Fibroblast of mammary gland (primary cell): Measurements from ENCODE around the gene NOXA1.

ENCODE experiments used
- DNase-seq: peaks from one replicate; pipeline ENCODE4 v3.0.0-alpha.2; 2010; ENCODE audit warnings: low read depth
- H3K4me3 ChIP-seq: 2 replicates; pipeline ENCODE4 v1.5.1; 2011; ENCODE audit warnings: low read depth, mild to moderate bottlenecking, low read length, moderate library complexity; ENCODE audit not compliant: control insufficient read depth
- TF ChIP-seq, protein P1 (sequence below): conservative IDR thresholded peaks from 2 replicates; pipeline ENCODE4 v1.5.1; 2011; ENCODE audit warnings: low read depth, low read length, inconsistent platforms; ENCODE audit not compliant: control insufficient read depth, insufficient read depth

Gene NOXA1

DNA sequence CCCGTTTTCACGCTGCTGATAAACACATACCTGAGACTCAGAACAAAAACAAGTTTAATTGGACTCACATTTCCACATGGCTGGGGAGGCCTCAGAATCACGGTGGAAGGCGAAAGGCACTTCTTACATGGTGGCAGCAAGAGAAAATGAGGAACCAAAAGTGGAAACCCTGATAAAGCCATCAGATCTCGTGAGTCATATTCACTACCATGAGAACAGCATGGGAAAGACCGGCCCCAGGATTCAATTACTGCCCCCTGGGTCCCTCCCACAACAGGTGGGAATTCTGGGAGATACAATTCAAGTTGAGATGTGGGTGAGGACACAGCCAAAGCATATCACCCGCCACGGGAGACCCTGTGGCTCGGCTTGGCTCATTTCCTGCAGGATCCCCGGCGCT, 20.4 kb upstream of the NOXA1 start:
- DNase-seq, result no peak
- TF ChIP-seq, protein P1, sequence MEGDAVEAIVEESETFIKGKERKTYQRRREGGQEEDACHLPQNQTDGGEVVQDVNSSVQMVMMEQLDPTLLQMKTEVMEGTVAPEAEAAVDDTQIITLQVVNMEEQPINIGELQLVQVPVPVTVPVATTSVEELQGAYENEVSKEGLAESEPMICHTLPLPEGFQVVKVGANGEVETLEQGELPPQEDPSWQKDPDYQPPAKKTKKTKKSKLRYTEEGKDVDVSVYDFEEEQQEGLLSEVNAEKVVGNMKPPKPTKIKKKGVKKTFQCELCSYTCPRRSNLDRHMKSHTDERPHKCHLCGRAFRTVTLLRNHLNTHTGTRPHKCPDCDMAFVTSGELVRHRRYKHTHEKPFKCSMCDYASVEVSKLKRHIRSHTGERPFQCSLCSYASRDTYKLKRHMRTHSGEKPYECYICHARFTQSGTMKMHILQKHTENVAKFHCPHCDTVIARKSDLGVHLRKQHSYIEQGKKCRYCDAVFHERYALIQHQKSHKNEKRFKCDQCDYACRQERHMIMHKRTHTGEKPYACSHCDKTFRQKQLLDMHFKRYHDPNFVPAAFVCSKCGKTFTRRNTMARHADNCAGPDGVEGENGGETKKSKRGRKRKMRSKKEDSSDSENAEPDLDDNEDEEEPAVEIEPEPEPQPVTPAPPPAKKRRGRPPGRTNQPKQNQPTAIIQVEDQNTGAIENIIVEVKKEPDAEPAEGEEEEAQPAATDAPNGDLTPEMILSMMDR, result no peak
- H3K4me3 ChIP-seq, result no peak overlapping the region

- H3K4me3 ChIP-seq, result no peak overlapping the region
- no peak for DNase-seq
- TF ChIP-seq, protein P1, result no peak
Measured at GRCh38 chr9:137403269-137403668, 19.9 kb upstream of the NOXA1 start.

DNA sequence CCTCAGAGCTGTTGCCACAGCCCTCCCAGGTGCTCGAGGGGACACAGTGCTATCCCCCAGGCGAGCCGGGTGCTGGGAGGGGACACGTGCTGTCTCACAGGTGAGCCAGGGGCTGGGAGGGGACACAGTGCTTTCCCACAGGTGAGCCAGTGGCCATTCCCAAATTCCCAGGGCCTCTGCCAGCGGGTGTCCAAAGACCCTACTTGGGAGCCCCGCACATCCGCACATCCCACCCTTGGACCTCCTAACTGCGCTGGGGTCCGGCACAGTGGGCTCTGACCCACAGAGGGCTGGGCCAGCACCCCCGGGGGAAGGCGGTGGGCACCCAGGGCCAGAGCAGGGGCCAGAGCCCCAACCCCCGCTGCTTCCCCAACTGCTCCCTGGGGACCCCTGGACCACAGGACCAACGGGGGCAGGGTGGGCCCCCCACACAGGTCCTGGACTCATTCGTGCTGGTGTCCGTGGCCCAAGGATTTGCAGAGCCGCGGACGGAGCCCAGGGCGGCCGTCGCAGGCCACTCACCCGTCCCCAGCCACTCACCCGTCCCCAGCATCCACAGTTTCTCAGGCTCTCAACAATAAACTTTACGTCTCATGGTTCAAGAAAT, 18.1 kb upstream of the NOXA1 start:
- DNase-seq, result no peak
- no peak overlapping the region for H3K4me3 ChIP-seq
- TF ChIP-seq, protein P1, result no peak

GRCh38 chr9:137405677-137406081, 17.5 kb upstream of the NOXA1 start:
- TF ChIP-seq, protein P1, result no peak
- DNase-seq, result no peak
- no peak overlapping the region for H3K4me3 ChIP-seq

DNA sequence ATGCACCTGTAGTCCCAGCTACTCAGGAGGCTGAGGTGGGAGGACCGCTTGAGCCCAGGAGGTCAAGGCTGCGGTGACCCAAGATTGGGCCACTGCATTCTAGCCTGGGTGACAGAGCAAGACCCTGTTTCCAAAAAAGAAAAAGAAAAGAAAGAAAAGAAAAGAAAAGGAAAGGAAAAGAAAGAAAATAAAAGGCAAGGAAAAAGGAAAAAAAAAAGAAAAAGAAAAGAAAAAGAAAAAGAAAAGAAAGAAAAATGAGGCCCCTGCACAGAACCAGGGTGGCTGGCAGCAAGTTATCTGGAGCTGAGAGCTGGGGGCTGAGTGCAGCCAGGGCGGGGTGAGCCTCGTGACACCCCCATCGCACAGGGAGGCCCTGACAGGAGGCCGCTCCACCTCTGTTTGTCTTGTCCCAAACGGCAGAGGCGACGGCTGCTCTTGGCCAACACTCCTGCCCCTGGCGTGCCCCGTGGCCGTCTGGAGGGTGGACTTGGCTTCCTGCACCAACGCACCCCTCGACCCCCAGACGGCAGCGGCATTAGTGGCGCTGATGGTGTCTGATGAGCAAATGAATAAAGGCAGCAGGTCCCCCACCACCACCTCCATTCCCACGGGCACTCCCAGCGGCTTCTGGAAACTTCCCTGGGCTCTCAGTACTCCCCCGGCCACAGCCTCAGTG, 17.0 kb upstream of the NOXA1 start:
- DNase-seq, result no peak
- no peak overlapping the region for H3K4me3 ChIP-seq
- TF ChIP-seq, protein P1, result no peak

DNA sequence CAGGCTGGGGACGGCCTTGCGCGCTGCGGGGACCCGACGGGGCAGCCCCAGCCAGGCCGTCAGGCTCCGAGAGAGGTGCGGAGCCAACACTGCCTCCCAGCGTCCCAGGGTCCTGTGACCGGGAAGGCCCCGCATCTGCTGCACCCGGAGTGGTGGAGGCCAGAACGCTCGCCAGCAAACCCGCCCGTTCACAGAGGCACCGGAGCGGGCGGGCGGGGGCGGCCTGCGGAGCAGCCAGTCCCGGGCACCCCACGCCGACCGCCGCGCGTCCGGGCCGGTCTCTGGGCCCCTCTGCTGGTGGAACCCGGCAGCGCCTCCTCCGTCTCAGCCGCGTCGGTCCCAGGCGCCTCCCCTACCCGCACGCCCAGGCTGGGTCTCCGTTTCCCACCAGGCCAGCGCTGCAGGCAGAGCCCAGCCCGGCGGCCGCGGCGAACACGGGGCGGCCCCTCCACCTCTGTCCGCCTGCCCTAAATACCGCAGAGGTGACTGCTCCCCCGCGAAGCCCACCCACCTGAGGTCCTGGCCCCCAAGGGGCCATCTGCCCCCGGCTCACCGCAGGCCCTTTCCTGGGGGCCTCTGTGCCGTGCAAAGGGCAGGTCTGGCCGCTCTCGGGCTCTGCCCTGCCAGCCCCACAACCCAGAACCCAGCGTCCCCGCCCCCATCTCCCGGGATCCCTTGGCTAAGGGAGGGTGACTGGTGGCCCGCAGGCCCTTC, 16.2 kb upstream of the NOXA1 start:
- TF ChIP-seq, protein P1, result no peak
- DNase-seq, result peak; percentile 45
- peak overlapping the region; percentile 32 for H3K4me3 ChIP-seq
